ENCODE measurements around the gene TRMT1. TPM values are rescaled to one million over a fixed set of nuclear protein-coding genes. Genes with fewer than 3 reads are reported as not detected.

Gene TRMT1
- total RNA-seq, 1 donor from 2014 or later, result 58.2 TPM

- TF ChIP-seq CTCF (conservative IDR thresholded peaks at IDR 0.05), result no peak
- peaks cover 19% of the 10 kb centered on the region for H3K4me1 Mint-ChIP-seq
- H3K9me3 Mint-ChIP-seq, result no peaks in the 10 kb centered on the region
- H3K27ac Mint-ChIP-seq (ENCODE audit: unreplicated experiment), result no peak overlapping the region
- no peak for DNase-seq (ENCODE audit: low read depth, low spot score)
- no peaks in the 10 kb centered on the region for H3K36me3 Mint-ChIP-seq (ENCODE audit: low read depth)
- no peak overlapping the region for H3K4me3 Mint-ChIP-seq
- H3K27me3 Mint-ChIP-seq (ENCODE audit: low read depth), result no peaks in the 10 kb centered on the region
These were observed 12.0 kb upstream of the TRMT1 start for GRCh38 chr19:13128583-13128982.

GRCh38 chr19:13127811-13128575 is 11.5 kb upstream of the TRMT1 start:
- no peak overlapping the region for H3K4me3 Mint-ChIP-seq
- TF ChIP-seq CTCF (conservative IDR thresholded peaks at IDR 0.05), result no peak
- H3K27ac Mint-ChIP-seq (ENCODE audit: unreplicated experiment), result no peak overlapping the region
- no peaks in the 10 kb centered on the region for H3K36me3 Mint-ChIP-seq (ENCODE audit: low read depth)
- no peak for DNase-seq (ENCODE audit: low read depth, low spot score)
- H3K9me3 Mint-ChIP-seq, result no peaks in the 10 kb centered on the region
- no peaks in the 10 kb centered on the region for H3K27me3 Mint-ChIP-seq (ENCODE audit: low read depth)
- H3K4me1 Mint-ChIP-seq, result peaks cover 19% of the 10 kb centered on the region

DNA sequence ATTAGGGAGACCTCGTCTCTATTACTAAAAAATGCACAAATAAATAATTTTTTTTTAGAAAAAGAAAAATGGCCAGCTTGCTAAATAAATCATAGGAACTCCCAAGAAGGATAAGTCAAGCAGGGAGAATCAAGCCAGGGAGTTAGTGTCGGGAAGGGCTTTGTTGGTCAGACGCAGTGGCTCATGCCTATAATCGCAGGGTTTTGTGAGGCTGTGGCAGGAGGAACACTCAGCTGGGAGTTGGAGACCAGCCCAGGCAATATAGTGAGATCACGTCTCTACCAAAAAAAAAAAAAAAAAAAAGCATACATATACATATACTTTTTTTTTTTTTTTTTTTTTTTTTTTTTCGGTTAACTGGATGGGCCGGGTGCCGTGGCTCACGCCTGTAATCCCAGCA is 10.5 kb upstream of the TRMT1 start:
- H3K4me1 Mint-ChIP-seq, result peaks cover 18% of the 10 kb centered on the region
- H3K4me3 Mint-ChIP-seq, result no peak overlapping the region
- no peak for TF ChIP-seq CTCF (conservative IDR thresholded peaks at IDR 0.05)
- no peaks in the 10 kb centered on the region for H3K27me3 Mint-ChIP-seq (ENCODE audit: low read depth)
- no peak overlapping the region for H3K27ac Mint-ChIP-seq (ENCODE audit: unreplicated experiment)
- no peak for DNase-seq (ENCODE audit: low read depth, low spot score)
- H3K9me3 Mint-ChIP-seq, result no peaks in the 10 kb centered on the region
- no peaks in the 10 kb centered on the region for H3K36me3 Mint-ChIP-seq (ENCODE audit: low read depth)

- TF ChIP-seq CTCF (conservative IDR thresholded peaks at IDR 0.05), result no peak
- H3K4me3 Mint-ChIP-seq, result peak overlapping the region; percentile 77
- no peaks in the 10 kb centered on the region for H3K36me3 Mint-ChIP-seq (ENCODE audit: low read depth)
- H3K9me3 Mint-ChIP-seq, result no peaks in the 10 kb centered on the region
- H3K4me1 Mint-ChIP-seq, result peaks cover 24% of the 10 kb centered on the region
- DNase-seq (ENCODE audit: low read depth, low spot score), result no peak
- H3K27ac Mint-ChIP-seq (ENCODE audit: unreplicated experiment), result no peak overlapping the region
- no peaks in the 10 kb centered on the region for H3K27me3 Mint-ChIP-seq (ENCODE audit: low read depth)
These were observed 6.7 kb upstream of the TRMT1 start for GRCh38 chr19:13122980-13123957.

- H3K36me3 Mint-ChIP-seq (ENCODE audit: low read depth), result no peaks in the 10 kb centered on the region
- H3K27me3 Mint-ChIP-seq (ENCODE audit: low read depth), result no peaks in the 10 kb centered on the region
- no peak overlapping the region for H3K27ac Mint-ChIP-seq (ENCODE audit: unreplicated experiment)
- DNase-seq (ENCODE audit: low read depth, low spot score), result no peak
- peaks cover 21% of the 10 kb centered on the region for H3K4me1 Mint-ChIP-seq
- no peaks in the 10 kb centered on the region for H3K9me3 Mint-ChIP-seq
- peak overlapping the region; percentile 79 for H3K4me3 Mint-ChIP-seq
- TF ChIP-seq CTCF (conservative IDR thresholded peaks at IDR 0.05), result no peak
These were observed 5.8 kb upstream of the TRMT1 start for GRCh38 chr19:13122275-13122878.

All from neural crest cell (in vitro differentiated cells).